GM21423 (cell line): ENCODE measurements around the gene GPBP1.
"Not testable (repeated sequence)": the region's sequence is repeated elsewhere in the genome, so short reads cannot be mapped to it uniquely, and the experiment has no call there.

ENCODE experiments used
- ATAC-seq: cut with Tn5 transposase; IDR thresholded peaks from one replicate; pipeline ENCODE4 v1.9.1; 2021; ENCODE audit warnings: mild to moderate bottlenecking, moderate library complexity; ENCODE audit not compliant: unreplicated experiment

GPBP1 gene

DNA sequence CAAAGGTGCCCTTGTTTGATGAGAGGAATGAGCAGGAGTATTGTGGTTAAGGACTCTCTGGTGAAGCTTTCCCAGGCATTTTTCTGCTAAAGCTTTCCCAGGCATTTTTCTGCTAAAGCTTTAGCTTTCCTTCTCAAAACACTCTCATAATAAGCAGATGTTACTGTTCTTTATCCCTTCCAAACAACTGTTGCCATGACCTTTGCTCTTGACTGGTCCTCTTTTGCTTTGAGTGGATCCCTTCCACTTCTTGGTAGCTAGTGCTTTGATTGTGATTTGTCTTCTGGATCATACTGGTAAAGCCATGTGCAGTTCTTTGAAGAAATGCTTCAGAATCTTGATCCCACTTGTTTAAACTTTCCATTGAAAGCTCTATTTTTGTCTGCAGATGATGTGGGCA lies 85.8 kb downstream of the GPBP1 start:
- ATAC-seq: no peak

DNA sequence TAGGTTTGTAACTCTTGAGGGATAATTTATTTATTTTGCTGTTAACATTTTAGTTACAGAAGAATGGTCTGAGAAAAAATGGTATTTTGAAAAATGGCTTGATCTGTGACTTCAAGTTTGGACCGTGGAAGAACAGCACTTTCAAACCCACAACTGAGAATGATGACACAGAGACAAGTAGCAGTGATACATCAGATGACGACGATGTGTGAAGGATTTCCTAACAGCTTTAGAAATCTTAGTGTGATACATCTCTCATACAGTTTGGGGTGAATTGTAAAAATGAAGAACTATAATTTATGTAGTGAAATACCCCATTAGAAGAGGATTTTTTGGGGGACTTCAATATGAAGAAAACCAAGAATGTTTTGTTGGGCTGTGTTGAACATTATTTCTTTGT lies 88.7 kb downstream of the GPBP1 start:
- ATAC-seq: no peak

DNA sequence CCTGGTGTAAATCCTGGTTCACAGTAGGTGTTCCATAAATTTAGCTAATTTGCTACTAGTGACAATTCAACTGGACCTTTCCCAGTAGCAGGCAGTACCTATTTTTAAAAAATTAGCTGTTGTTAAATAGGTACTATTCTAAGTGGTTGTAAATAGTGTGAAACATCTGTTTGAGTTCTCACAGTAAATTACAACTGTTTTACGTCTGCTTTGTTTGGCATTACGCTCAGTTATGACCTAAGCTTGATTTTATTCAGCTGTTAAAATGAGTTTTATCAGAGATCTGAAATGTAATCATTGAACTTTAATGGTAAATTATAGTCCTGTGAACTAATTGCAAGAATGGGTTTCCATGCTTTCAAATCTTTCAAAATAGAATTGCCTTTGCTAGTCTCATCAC lies 93.9 kb downstream of the GPBP1 start:
- no peak for ATAC-seq

- ATAC-seq: no peak
Observed at GRCh38 chr5:57276353-57276752, 102.5 kb downstream of the GPBP1 start.

- ATAC-seq: no peak
Observed at GRCh38 chr5:57277085-57277484, 103.2 kb downstream of the GPBP1 start.

GRCh38 chr5:57280853-57281252 lies 107.0 kb downstream of the GPBP1 start:
- no peak for ATAC-seq

DNA sequence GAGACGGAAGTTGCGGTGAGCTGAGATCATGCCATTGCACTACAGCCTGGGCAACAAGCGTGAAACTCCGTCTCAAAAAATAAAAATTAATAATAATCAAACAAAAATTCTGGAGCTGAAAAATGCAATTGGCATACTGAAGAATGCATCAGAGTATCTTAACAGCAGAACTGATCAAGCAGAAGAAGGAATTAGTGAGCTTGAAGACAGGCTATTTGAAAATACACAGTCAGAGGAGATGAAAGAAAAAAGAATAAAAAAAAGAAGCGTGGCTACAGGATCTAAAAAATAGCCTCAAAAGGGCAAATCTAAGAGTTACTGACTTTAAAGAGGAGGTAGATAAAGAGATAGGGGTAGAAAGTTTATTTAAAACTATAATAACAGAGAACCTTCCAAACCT lies 111.2 kb downstream of the GPBP1 start:
- ATAC-seq: not testable (repeated sequence)

DNA sequence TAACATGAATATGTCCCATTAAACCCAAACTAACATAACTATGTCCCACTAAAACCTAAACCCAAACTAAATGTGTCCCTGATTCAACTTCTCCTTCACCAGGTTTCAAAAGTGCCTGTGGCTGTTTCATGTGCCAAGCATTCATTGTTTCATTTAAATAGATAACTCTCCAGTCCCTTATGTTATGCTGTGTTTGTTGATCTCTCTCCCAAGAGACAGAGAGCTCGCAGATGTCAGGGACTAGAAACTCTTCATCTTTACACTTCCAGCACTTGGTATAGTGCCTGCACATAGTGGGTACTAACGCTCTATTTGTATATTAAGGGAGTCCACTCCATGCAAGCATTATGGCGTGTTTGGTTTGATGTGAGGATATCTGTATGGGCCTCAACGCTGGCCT lies 118.0 kb downstream of the GPBP1 start:
- ATAC-seq: no peak

DNA sequence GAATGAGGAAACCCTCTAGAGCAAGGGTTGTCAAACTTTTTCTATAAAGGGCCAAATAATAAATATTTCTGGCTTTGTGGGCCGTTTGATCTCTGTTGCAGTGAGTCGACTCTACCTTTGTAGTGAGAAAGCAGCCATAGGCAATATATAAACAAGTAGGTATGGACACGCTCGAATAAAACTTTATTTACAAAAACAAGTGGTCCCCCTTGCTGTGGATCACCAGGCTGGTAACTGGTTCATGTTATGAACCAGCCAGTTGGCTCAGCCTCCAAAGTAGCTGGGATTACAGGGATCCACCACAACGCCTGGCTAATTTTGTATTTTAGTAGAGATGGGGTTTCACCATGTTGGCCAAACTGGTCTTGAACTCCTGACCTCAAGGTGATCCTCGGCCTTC lies 118.5 kb downstream of the GPBP1 start:
- no peak for ATAC-seq

- peak; percentile 54 for ATAC-seq
Observed at GRCh38 chr5:57298295-57298984, 124.6 kb downstream of the GPBP1 start.

DNA sequence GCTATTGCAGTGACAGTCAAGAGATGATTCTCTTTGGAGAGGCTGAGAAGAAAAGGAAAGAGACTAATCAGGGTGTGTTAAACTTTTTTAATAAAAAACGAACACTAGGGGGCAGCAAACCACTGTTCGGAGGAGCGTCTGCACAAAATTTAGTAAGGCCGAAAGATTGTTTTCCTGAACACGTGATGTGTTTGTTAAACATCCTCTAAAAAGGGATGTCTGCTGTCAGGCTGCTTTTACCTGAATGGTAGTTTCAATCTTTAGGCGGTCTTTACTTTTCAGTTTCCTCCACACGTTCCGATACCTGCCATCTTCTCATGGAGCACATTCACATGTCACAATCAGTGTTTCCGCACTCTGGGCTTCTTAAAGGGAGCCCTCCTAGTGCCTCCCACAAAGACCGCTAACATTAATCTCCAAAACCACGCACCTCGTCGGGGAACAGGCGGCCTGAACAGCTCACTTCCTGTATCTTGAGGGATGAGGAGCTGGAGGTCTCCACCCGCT lies 125.2 kb downstream of the GPBP1 start:
- peak; percentile 37 for ATAC-seq

GRCh38 chr5:57299986-57300385 lies 126.1 kb downstream of the GPBP1 start:
- no peak for ATAC-seq

DNA sequence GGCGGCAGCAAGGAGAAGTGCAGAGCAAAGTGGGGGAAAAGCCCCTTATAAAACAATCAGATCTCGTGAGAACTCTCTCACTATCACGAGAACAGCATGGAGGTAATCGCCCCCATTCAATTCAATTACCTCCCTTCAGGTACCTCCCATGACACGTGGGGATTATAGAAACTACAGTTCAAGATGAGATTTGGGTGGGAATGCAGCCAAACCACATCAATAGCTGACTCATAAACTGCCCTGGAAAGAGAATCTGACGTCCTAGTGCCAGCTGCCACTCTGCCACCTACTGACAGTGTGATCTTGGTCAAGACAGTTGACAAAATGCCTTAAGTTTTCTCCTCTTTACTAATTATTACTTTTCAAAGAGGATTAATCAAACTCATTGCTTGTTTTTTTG lies 128.3 kb downstream of the GPBP1 start:
- peak; percentile 37 for ATAC-seq

GRCh38 chr5:57302643-57303042 lies 128.8 kb downstream of the GPBP1 start:
- no peak for ATAC-seq

GRCh38 chr5:57303985-57304384 lies 130.1 kb downstream of the GPBP1 start:
- no peak for ATAC-seq

DNA sequence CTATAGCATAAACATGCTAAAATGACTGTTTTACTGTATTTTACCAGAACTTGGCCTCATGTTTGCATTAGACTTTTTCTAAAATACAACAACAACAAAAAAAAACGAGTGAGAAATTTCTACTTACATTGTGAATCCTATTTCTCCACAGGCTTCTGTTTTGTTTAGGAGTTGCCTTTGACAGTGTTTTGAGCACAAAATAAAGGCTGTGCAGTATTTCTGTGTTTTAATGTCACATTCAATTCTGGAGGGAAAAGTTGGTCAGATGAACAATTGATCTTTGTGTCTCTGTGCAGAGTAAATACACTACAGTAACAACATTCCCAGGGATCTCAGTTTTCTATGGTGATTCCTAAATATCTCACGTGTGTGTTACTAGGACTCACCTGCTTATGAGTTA lies 131.1 kb downstream of the GPBP1 start:
- ATAC-seq: no peak

DNA sequence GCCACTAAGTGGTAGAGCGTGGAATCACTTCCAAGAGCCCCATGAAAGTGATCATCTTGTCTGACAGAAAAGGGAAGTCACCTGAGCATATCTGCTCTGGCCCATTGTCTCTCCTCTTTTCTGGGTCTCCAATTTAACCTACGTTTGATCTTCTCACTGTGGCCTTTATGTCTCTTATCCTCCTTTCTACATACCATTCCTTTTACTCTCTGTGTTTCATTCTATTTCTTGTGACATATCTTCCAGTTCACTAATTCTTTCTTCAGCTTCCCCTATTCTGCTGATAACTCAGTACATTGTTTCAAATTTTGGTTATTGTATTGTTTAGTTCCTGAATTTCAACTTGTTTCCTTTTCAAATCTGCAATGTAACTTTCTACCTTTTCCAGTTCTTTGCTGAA lies 132.5 kb downstream of the GPBP1 start:
- ATAC-seq: no peak

GRCh38 chr5:57307516-57307915 lies 133.7 kb downstream of the GPBP1 start:
- no peak for ATAC-seq

GRCh38 chr5:57309022-57309421 lies 135.2 kb downstream of the GPBP1 start:
- not testable (repeated sequence) for ATAC-seq

- no peak for ATAC-seq
Observed at GRCh38 chr5:57311251-57311650, 137.4 kb downstream of the GPBP1 start.

DNA sequence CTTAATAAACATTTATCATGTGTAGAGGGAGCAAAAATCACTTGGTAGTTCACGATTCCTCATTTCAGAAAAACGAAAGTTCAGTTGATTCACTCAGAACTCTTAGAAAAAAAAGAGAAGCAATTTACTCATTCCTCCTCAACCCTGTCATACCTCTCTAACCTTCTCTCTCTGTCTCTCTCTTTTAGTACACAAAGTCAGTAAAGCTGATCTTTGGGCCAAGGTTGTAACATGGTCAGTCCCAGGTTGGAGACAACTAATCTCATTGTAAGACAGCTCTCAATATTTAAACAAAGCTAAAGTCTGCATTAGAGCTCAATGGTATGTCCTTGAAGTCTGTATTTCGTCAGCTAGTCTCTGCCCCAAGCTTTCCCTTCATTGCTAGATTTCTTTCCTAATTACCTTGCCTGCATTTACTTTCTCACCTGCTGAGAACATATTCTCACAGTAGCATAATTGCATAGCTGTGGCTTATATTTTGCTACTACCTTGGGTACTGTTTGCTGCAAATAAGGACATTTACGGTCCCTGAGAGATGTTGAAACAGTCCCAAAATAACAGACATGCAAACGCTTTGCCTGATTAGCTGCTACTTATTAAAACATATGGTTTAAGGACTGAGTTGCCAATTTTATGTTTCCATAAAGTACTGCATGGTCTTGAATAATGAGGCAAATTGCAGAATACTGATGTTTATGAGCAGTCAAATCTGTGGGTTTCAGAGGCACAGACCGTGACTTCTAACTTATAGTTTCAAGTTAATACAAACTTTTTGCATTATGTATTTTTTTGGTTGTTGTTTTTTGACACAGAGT lies 138.3 kb downstream of the GPBP1 start:
- no peak for ATAC-seq

DNA sequence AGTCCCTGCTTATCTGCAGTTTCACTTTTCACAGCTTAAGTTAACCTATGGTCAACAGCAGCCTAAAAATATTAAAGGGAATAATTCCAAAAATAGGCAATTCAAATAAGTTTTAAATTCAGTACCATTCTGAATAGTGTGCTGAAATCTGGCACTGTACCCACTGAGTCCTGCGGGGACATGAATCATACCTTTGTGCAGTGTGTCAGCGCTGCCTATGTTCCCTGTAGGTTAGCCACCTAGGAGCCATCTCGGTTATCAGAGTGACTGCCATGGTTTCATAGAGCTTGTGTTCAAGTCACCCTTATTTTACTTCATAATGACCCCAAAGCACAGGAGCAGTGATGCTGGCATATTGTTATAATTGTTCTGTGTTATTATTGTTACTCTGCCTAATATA lies 139.9 kb downstream of the GPBP1 start:
- ATAC-seq: no peak
